GM23248 (cell line): ENCODE measurements around the gene BLMH.

Experiments
- EZH2 ChIP-seq: fragments of 200-600 bp; sonication (generic); IDR thresholded peaks from 2 replicates; pipeline ENCODE4 v1.6.1; 2018; ENCODE audit warnings: antibody characterized with exemption, mild to moderate bottlenecking; ENCODE audit not compliant: insufficient read depth, poor library complexity, severe bottlenecking
- EZH2phosphoT487 ChIP-seq: fragments of 200-600 bp; sonication (generic); IDR thresholded peaks from 2 replicates; pipeline ENCODE4 v1.6.1; 2018; ENCODE audit warnings: antibody characterized with exemption, moderate library complexity, mild to moderate bottlenecking, low read depth; ENCODE audit not compliant: insufficient read depth

- TF ChIP-seq EZH2phosphoT487 (no peak), EZH2 (no peak)
Measured at GRCh38 chr17:30246460-30246859, 45.3 kb downstream of the BLMH start.
